H9 (cell line): Measurements from ENCODE around the gene SLC46A3. TPM values are rescaled to one million over a fixed set of nuclear protein-coding genes. Genes with fewer than 3 reads are reported as not detected.

Experiments used
- DNase-seq: peaks from one replicate; pipeline ENCODE4 v3.0.0-alpha.2; 2017
- H2AFZ ChIP-seq: one replicate; pipeline ENCODE4 v1.6.1; 2013; ENCODE audit warnings: mild to moderate bottlenecking, low read length, control low read depth, moderate library complexity
- H2AK5ac ChIP-seq: 2 replicates; pipeline ENCODE4 v1.6.1; 2013; ENCODE audit warnings: low read length, control low read depth, mixed read lengths; ENCODE audit not compliant: insufficient read length
- H2BK120ac ChIP-seq: one replicate; pipeline ENCODE4 v1.6.1; 2013; ENCODE audit warnings: low read depth, mild to moderate bottlenecking, low read length, control low read depth, inconsistent platforms; ENCODE audit not compliant: poor library complexity, severe bottlenecking
- H2BK12ac ChIP-seq: 2 replicates; pipeline ENCODE4 v1.6.1; 2013; ENCODE audit warnings: low read length, control low read depth, mixed read lengths, low read depth; ENCODE audit not compliant: insufficient read length
- H2BK15ac ChIP-seq: 2 replicates; pipeline ENCODE4 v1.6.1; 2013; ENCODE audit warnings: low read depth, low read length, control low read depth
- H2BK20ac ChIP-seq: one replicate; pipeline ENCODE4 v1.6.1; 2013; ENCODE audit warnings: low read depth, mild to moderate bottlenecking, low read length, control low read depth, inconsistent platforms; ENCODE audit not compliant: poor library complexity, severe bottlenecking
- H2BK5ac ChIP-seq: 2 replicates; pipeline ENCODE4 v1.6.1; 2013; ENCODE audit warnings: low read length, control low read depth, mixed read lengths; ENCODE audit not compliant: insufficient read length
- H3K14ac ChIP-seq: 2 replicates; pipeline ENCODE4 v1.6.1; 2013; ENCODE audit warnings: low read length, control low read depth; ENCODE audit not compliant: insufficient read depth
- H3K18ac ChIP-seq: 2 replicates; pipeline ENCODE4 v1.6.1; 2013; ENCODE audit warnings: low read depth, mild to moderate bottlenecking, mixed read lengths, low read length, control low read depth; ENCODE audit not compliant: insufficient read length
- H3K23ac ChIP-seq: 2 replicates; pipeline ENCODE4 v1.6.1; 2013; ENCODE audit warnings: low read length, control low read depth, mixed read lengths, low read depth; ENCODE audit not compliant: insufficient read length
- H3K23me2 ChIP-seq: 2 replicates; pipeline ENCODE4 v1.6.1; 2013; ENCODE audit warnings: low read depth, mild to moderate bottlenecking, mixed read lengths, low read length, control low read depth; ENCODE audit not compliant: insufficient read length, poor library complexity, severe bottlenecking
- H3K27ac ChIP-seq: 2 replicates; pipeline ENCODE4 v1.5.1; 2013; ENCODE audit warnings: low read length, control low read depth, mixed read lengths, low read depth; ENCODE audit not compliant: insufficient read length
- H3K27me3 ChIP-seq: 2 replicates; pipeline ENCODE4 v1.6.1; 2013; ENCODE audit warnings: low read length, control low read depth, inconsistent platforms; ENCODE audit not compliant: insufficient read depth
- H3K4ac ChIP-seq: 2 replicates; pipeline ENCODE4 v1.6.1; 2013; ENCODE audit warnings: low read depth, mild to moderate bottlenecking, control low read depth, inconsistent platforms, low read length, moderate library complexity
- H3K4me1 ChIP-seq: 2 replicates; pipeline ENCODE4 v1.6.1; 2013; ENCODE audit warnings: low read length, control low read depth, inconsistent platforms; ENCODE audit not compliant: insufficient read depth
- H3K4me2 ChIP-seq: 2 replicates; pipeline ENCODE4 v1.6.1; 2013; ENCODE audit warnings: low read length, control low read depth, mixed read lengths; ENCODE audit not compliant: insufficient read length, insufficient read depth
- H3K56ac ChIP-seq: 2 replicates; pipeline ENCODE4 v1.6.1; 2013; ENCODE audit warnings: low read depth, mild to moderate bottlenecking, mixed read lengths, low read length, control low read depth; ENCODE audit not compliant: insufficient read length
- H3K79me1 ChIP-seq: 2 replicates; pipeline ENCODE4 v1.6.1; 2013; ENCODE audit warnings: low read depth, mild to moderate bottlenecking, moderate library complexity, low read length, control low read depth, inconsistent platforms; ENCODE audit not compliant: insufficient read depth, poor library complexity, severe bottlenecking
- H3K79me2 ChIP-seq: 2 replicates; pipeline ENCODE4 v1.6.1; 2013; ENCODE audit warnings: low read length, control low read depth, inconsistent platforms; ENCODE audit not compliant: insufficient read depth
- H3K9ac ChIP-seq: 2 replicates; pipeline ENCODE4 v1.6.1; 2013; ENCODE audit warnings: low read length, control low read depth, mixed read lengths; ENCODE audit not compliant: insufficient read length; ENCODE audit errors: extremely low read depth
- H3K9me3 ChIP-seq: one replicate; pipeline ENCODE4 v1.6.1; 2013; ENCODE audit warnings: low read depth, low read length, inconsistent platforms; ENCODE audit not compliant: control insufficient read depth
- H3T11ph ChIP-seq: one replicate; pipeline ENCODE4 v1.6.1; 2013; ENCODE audit warnings: mild to moderate bottlenecking, low read length, control low read depth, inconsistent platforms
- H4K20me1 ChIP-seq: one replicate; pipeline ENCODE4 v1.6.1; 2013; ENCODE audit not compliant: control insufficient read depth, insufficient read length, insufficient read depth
- H4K5ac ChIP-seq: 2 replicates; pipeline ENCODE4 v1.6.1; 2013; ENCODE audit warnings: low read depth, mild to moderate bottlenecking, mixed read lengths, low read length, control low read depth; ENCODE audit not compliant: insufficient read length
- H4K8ac ChIP-seq: replicated peaks from 2 replicates; pipeline ENCODE4 v1.6.1; 2013; ENCODE audit warnings: low read length, control low read depth, mixed read lengths, low read depth; ENCODE audit not compliant: insufficient read length
- H4K91ac ChIP-seq: 2 replicates; pipeline ENCODE4 v1.6.1; 2013; ENCODE audit warnings: low read depth, mild to moderate bottlenecking, moderate library complexity, mixed read lengths, low read length, control low read depth; ENCODE audit not compliant: insufficient read length
- H3K27ac Mint-ChIP-seq, 3 experiments: 2 replicates in 2 of 3; 3 replicates in 1 of 3; pipeline ENCODE4 v1.8.0; 2020 to 2021; ENCODE audit warnings: mixed read lengths in 3 of 3, mild to moderate bottlenecking in 1 of 3, moderate library complexity in 1 of 3
- H3K27me3 Mint-ChIP-seq: 2 replicates; pipeline ENCODE4 v1.8.0; 2021; ENCODE audit warnings: low read depth, mild to moderate bottlenecking, moderate library complexity, mixed read lengths
- H3K36me3 Mint-ChIP-seq, 3 experiments: 2 replicates in 2 of 3; 3 replicates in 1 of 3; pipeline ENCODE4 v1.8.0; 2020 to 2021; ENCODE audit warnings: low read depth in 3 of 3, mixed read lengths in 3 of 3; ENCODE audit not compliant: insufficient read depth in 1 of 3
- H3K4me1 Mint-ChIP-seq, 2 experiments: 2 replicates each; pipeline ENCODE4 v1.8.0; 2020; ENCODE audit warnings: mixed read lengths in 2 of 2
- H3K4me3 Mint-ChIP-seq, 2 experiments: 2 replicates in 1 of 2; 3 replicates in 1 of 2; pipeline ENCODE4 v1.8.0; 2020 to 2021; ENCODE audit warnings: mild to moderate bottlenecking in 2 of 2, mixed read lengths in 2 of 2, moderate library complexity in 1 of 2
- H3K9me3 Mint-ChIP-seq, 2 experiments: 2 replicates in 1 of 2; 3 replicates in 1 of 2; pipeline ENCODE4 v1.8.0; 2020; ENCODE audit warnings: mild to moderate bottlenecking in 2 of 2, mixed read lengths in 2 of 2, moderate library complexity in 1 of 2
- CTCF ChIP-seq: fragments of 200-600 bp; sonication (generic); conservative IDR thresholded peaks from 3 replicates; pipeline ENCODE4 v1.8.0; 2021; ENCODE audit warnings: antibody characterized with exemption, mild to moderate bottlenecking
- WGBS: extraction: QIAGEN DNeasy Blood & Tissue Kit; methylation state at CpG from one replicate; pipeline ENCODE4 v1.1.7; 2013; ENCODE audit warnings: missing lambda C conversion rate, low lambda C conversion rate, mixed read lengths; ENCODE audit not compliant: insufficient read length; ENCODE audit errors: extremely low coverage; 5-methylcytosine and 5-hydroxymethylcytosine counted together
- total RNA-seq: library from RNA; stranded (reverse); gene quantifications from 2 replicates; pipeline ENCODE4 v1.2.1, GENCODE V29; 2021

Gene SLC46A3
- total RNA-seq, 1 experiment from 2014 or later, result 0.26 TPM

DNA sequence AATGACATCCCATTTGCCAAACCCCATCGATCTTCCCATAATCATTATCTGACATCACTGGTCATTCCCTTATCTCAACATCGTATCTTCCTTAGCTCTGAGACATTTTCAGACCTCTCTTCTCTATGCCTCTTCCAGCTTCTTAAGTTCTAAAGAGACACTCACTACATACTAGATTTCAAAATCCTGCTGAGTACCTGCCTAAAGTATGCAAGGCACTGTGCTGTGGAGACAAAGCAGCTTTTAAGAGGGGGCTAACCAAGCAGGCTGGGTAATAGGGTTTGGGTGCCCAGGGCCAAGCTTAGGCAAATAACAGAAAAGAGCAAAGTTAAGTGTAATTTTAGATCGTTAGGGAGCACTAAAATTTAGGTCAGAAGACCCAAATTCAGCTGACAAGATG, 63.2 kb downstream of the SLC46A3 start:
- Histone ChIP-seq H4K8ac (no peak overlapping the region), H3K4ac (no peak overlapping the region), H3K27me3 (no peaks in the 10 kb centered on the region), H3K18ac (no peak overlapping the region), H2AFZ (no peak overlapping the region), H3K9ac (no peak overlapping the region), H4K91ac (no peak overlapping the region), H4K20me1 (no peaks in the 10 kb centered on the region), H3K4me2 (no peak overlapping the region), H3K56ac (no peak overlapping the region), H3K9me3 (no peaks in the 10 kb centered on the region), H3K14ac (no peak overlapping the region), H3K4me1 (peaks cover 3% of the 10 kb centered on the region; the same call in 1 of the 2 replicates), H2AK5ac (no peak overlapping the region), H3K23ac (no peak overlapping the region), H2BK120ac (no peak overlapping the region), H2BK12ac (no peak overlapping the region), H4K5ac (no peak overlapping the region), H3K23me2 (peaks cover 3% of the 10 kb centered on the region), H3K79me1 (peaks cover 12% of the 10 kb centered on the region), H3T11ph (no peak overlapping the region), H3K27ac (no peak overlapping the region), H2BK5ac (no peak overlapping the region), H2BK15ac (no peak overlapping the region), H2BK20ac (no peak overlapping the region), H3K79me2 (peaks cover 26% of the 10 kb centered on the region)
- H3K36me3 Mint-ChIP-seq, result peaks cover 0 to 4% (median 3%) of the 10 kb centered on the region in 3 experiments; a peak in 3 of 7 replicates
- WGBS, result no CpG with 5 or more reads among the region's 3 CpGs
- no peaks in the 10 kb centered on the region for H3K27me3 Mint-ChIP-seq
- peak overlapping the region in 1 of 3 experiments; percentile 9; a peak in 1 of 7 replicates for H3K27ac Mint-ChIP-seq
- no peak for DNase-seq
- H3K4me3 Mint-ChIP-seq, result no peak overlapping the region
- TF ChIP-seq CTCF, result no peak
- peaks cover 33 to 34% of the 10 kb centered on the region in 2 experiments for H3K4me1 Mint-ChIP-seq
- H3K9me3 Mint-ChIP-seq, result no peaks in the 10 kb centered on the region
